SK-N-SH (cell line): ENCODE data around the gene SSB. TPM values are rescaled to one million over a fixed set of nuclear protein-coding genes. Genes with fewer than 3 reads are reported as not detected.

Experiments used
- CTCF ChIA-PET: fragments of 300-600, 350-600 bp; formaldehyde crosslinking; extraction: SDS; loops from one replicate; lab custom pipeline; 2021; lab: Yijun Ruan, JAX
- POLR2A ChIA-PET: fragments of 350-600 bp; sonication (Branson Sonifier 250); formaldehyde crosslinking; extraction: SDS; loops from one replicate; lab custom pipeline; 2020; ENCODE audit warnings: antibody characterized with exemption, inconsistent platforms; lab: Yijun Ruan, JAX
- DNase-seq: peaks from one replicate; pipeline ENCODE4 v3.0.0; 2012
- H2AFZ ChIP-seq: fragments of 200-600 bp; sonication (generic); 2 replicates; pipeline ENCODE4 v1.8.1; 2016; ENCODE audit warnings: antibody characterized with exemption, mild to moderate bottlenecking, low read depth
- H3F3A ChIP-seq: fragments of 200-600 bp; sonication (generic); replicated peaks from 2 replicates; pipeline ENCODE3; 2016; ENCODE audit warnings: antibody characterized with exemption, mild to moderate bottlenecking; ENCODE audit not compliant: insufficient read depth
- H3K27ac ChIP-seq, 2 experiments: fragments of 200-500 bp in 1 of 2; fragments of 200-600 bp in 1 of 2; sonication (Bioruptor generic) in 1 of 2; sonication (generic), shearing (Covaris generic) in 1 of 2; 2 replicates each; pipeline versions ENCODE4 v1.5.1 to v1.6.1; 2014 to 2016; ENCODE audit warnings: low read depth in 2 of 2, inconsistent platforms in 1 of 2, low read length in 1 of 2, mild to moderate bottlenecking in 1 of 2, mixed read lengths in 1 of 2
- H3K27me3 ChIP-seq: fragments of 200-600 bp; sonication (generic), shearing (Covaris generic); 2 replicates; pipeline ENCODE4 v1.6.1; 2016; ENCODE audit warnings: mixed run types; ENCODE audit not compliant: insufficient read depth
- H3K36me3 ChIP-seq, 2 experiments: fragments of 200-500 bp in 1 of 2; fragments of 200-600 bp in 1 of 2; sonication (Bioruptor generic) in 1 of 2; sonication (generic) in 1 of 2; replicated peaks in 1 of 2; 2 replicates each; pipeline versions ENCODE3 to v1.5.1; 2014 to 2016; ENCODE audit warnings: low read length in 1 of 2, mild to moderate bottlenecking in 1 of 2; ENCODE audit not compliant: insufficient read depth in 2 of 2, control insufficient read depth in 1 of 2
- H3K4me1 ChIP-seq, 2 experiments: fragments of 200-500 bp in 1 of 2; fragments of 200-600 bp in 1 of 2; sonication (Bioruptor generic) in 1 of 2; sonication (generic), shearing (Covaris generic) in 1 of 2; 2 replicates each; pipeline versions ENCODE4 v1.5.1 to v1.6.1; 2014 to 2016; ENCODE audit warnings: low read depth in 1 of 2, low read length in 1 of 2, mixed run types in 1 of 2; ENCODE audit not compliant: insufficient read depth in 2 of 2, control insufficient read depth in 1 of 2
- H3K4me2 ChIP-seq: fragments of 200-600 bp; sonication (generic), shearing (Covaris generic); 2 replicates; pipeline ENCODE4 v1.6.1; 2017; ENCODE audit warnings: mixed run types
- H3K4me3 ChIP-seq, 2 experiments: fragments of 200-500 bp in 1 of 2; fragments of 200-600 bp in 1 of 2; sonication (Bioruptor generic) in 1 of 2; sonication (generic), shearing (Covaris generic) in 1 of 2; 2 replicates each; pipeline versions ENCODE4 v1.5.1 to v1.8.1; 2014 to 2016; ENCODE audit warnings: low read depth in 2 of 2, inconsistent platforms in 1 of 2, low read length in 1 of 2, mild to moderate bottlenecking in 1 of 2, mixed read lengths in 1 of 2, moderate library complexity in 1 of 2
- H3K79me2 ChIP-seq: fragments of 200-600 bp; sonication (generic); 2 replicates; pipeline ENCODE4 v1.8.1; 2017; ENCODE audit warnings: mild to moderate bottlenecking; ENCODE audit not compliant: insufficient read depth
- H3K9ac ChIP-seq: fragments of 200-600 bp; sonication (generic); 2 replicates; pipeline ENCODE4 v1.6.1; 2017; ENCODE audit warnings: mixed run types
- H3K9me2 ChIP-seq: fragments of 200-600 bp; sonication (generic); 2 replicates; pipeline ENCODE4 v1.6.1; 2017; ENCODE audit warnings: mixed run types
- H3K9me3 ChIP-seq: fragments of 200-600 bp; sonication (generic); 2 replicates; pipeline ENCODE4 v1.6.1; 2017; ENCODE audit warnings: mixed run types, mild to moderate bottlenecking, moderate library complexity
- H4K20me1 ChIP-seq: fragments of 200-600 bp; sonication (generic); 2 replicates; pipeline ENCODE4 v1.6.1; 2017; ENCODE audit warnings: mild to moderate bottlenecking, mixed run types; ENCODE audit not compliant: insufficient read depth
- CTCF ChIP-seq: fragments of 200-600 bp; sonication (generic); IDR thresholded peaks from 2 replicates; pipeline ENCODE4 v1.6.1; 2017; ENCODE audit warnings: antibody characterized with exemption, mild to moderate bottlenecking, moderate library complexity
- ELF1 ChIP-seq: IDR thresholded peaks from 2 replicates; pipeline ENCODE4 v1.4.0; 2012
- EP300 ChIP-seq, 2 experiments: IDR thresholded peaks; 2 replicates each; pipeline versions ENCODE4 v1.4.0 to v1.6.1; 2012; ENCODE audit warnings: borderline replicate concordance in 1 of 2, low read depth in 1 of 2, low read length in 1 of 2
- EZH2phosphoT487 ChIP-seq: fragments of 200-600 bp; sonication (generic); IDR thresholded peaks from 2 replicates; pipeline ENCODE4 v1.6.1; 2017; ENCODE audit warnings: low read depth, mixed run types, mild to moderate bottlenecking, antibody characterized with exemption, moderate library complexity, borderline replicate concordance
- GABPA ChIP-seq: IDR thresholded peaks from 2 replicates; pipeline ENCODE4 v1.4.0; 2012; ENCODE audit warnings: low read depth, mild to moderate bottlenecking
- JUND ChIP-seq: IDR thresholded peaks from 2 replicates; pipeline ENCODE4 v1.4.0; 2012
- MEF2A ChIP-seq: IDR thresholded peaks from 2 replicates; pipeline ENCODE4 v1.4.0; 2012; ENCODE audit warnings: low read depth, borderline replicate concordance
- MXI1 ChIP-seq: IDR thresholded peaks from 2 replicates; pipeline ENCODE4 v1.6.1; 2012; ENCODE audit warnings: mild to moderate bottlenecking, low read depth, low read length, improper control_type of control experiment
- NRF1 ChIP-seq: IDR thresholded peaks from 2 replicates; pipeline ENCODE4 v1.6.1; 2012; ENCODE audit warnings: low read depth, mild to moderate bottlenecking, low read length
- PBX3 ChIP-seq: IDR thresholded peaks from 2 replicates; pipeline ENCODE4; 2012
- RXRA ChIP-seq: IDR thresholded peaks from 2 replicates; pipeline ENCODE4 v1.4.0; 2012; ENCODE audit warnings: low read depth, mild to moderate bottlenecking, borderline replicate concordance
- SIN3A ChIP-seq: IDR thresholded peaks from 2 replicates; pipeline ENCODE4 v1.6.1; 2012; ENCODE audit warnings: low read depth, mild to moderate bottlenecking, low read length, moderate library complexity, borderline replicate concordance
- TAF1 ChIP-seq: IDR thresholded peaks from 2 replicates; pipeline ENCODE4 v1.6.1; 2012; ENCODE audit warnings: low read depth, mild to moderate bottlenecking, low read length, moderate library complexity, borderline replicate concordance
- TEAD4 ChIP-seq: IDR thresholded peaks from 2 replicates; pipeline ENCODE4 v1.4.0; 2012; ENCODE audit warnings: mild to moderate bottlenecking, borderline replicate concordance; ENCODE audit not compliant: insufficient read depth
- YY1 ChIP-seq: IDR thresholded peaks from 2 replicates; pipeline ENCODE4 v1.4.0; 2012; ENCODE audit warnings: low read depth, mild to moderate bottlenecking
- WGBS: methylation state at CpG from one replicate; pipeline ENCODE4 v1.1.6; 2017; ENCODE audit warnings: low lambda C conversion rate; 5-methylcytosine and 5-hydroxymethylcytosine counted together
- polyA plus RNA-seq, 3 experiments: library from polyadenylated mRNA; depleted of rRNA; stranded (reverse); fragments of >200 nt; gene quantifications; 2 replicates each; pipeline ENCODE4 v1.2.3, GENCODE V29; 2012
- TF ChIP-seq, protein P1 (sequence below): IDR thresholded peaks from 2 replicates; pipeline ENCODE4 v1.4.0; 2012; ENCODE audit warnings: low read depth
- TF ChIP-seq, protein P2 (sequence below): fragments of 150-350 bp; IDR thresholded peaks from 2 replicates; pipeline ENCODE4 v1.6.1; 2017; ENCODE audit warnings: antibody characterized with exemption, low read length, low read depth, borderline replicate concordance
- TF ChIP-seq, protein P3 (sequence below): fragments of 150-350 bp; IDR thresholded peaks from 2 replicates; pipeline ENCODE4 v1.6.1; 2016; ENCODE audit warnings: mild to moderate bottlenecking, low read depth, low read length

The SSB gene
- polyA plus RNA-seq, 1 of the 3 experiments (the other 2 are of a cell fraction) = 60.8 TPM

- 100% methylated on average over 2 of the region's 2 CpGs for WGBS
These were observed 27.1 kb upstream of the SSB start for GRCh38 chr2:169771612-169772011.

More at GRCh38 chr2:169771612-169772011, 27.1 kb upstream of the SSB start:
- Histone ChIP-seq H3F3A (peaks cover 5% of the 10 kb centered on the region), H3K4me2 (no peak overlapping the region), H3K4me1 (no peaks in the 10 kb centered on the region; a peak in 1 of 4 replicates), H3K4me3 (no peak overlapping the region), H3K27me3 (no peaks in the 10 kb centered on the region), H2AFZ (no peak overlapping the region), H4K20me1 (no peaks in the 10 kb centered on the region), H3K9ac (no peak overlapping the region), H3K27ac (no peak overlapping the region), H3K9me3 (no peaks in the 10 kb centered on the region), H3K79me2 (no peaks in the 10 kb centered on the region), H3K36me3 (no peaks in the 10 kb centered on the region), H3K9me2 (no peaks in the 10 kb centered on the region)
- no peak for DNase-seq
- TF ChIP-seq NRF1 (no peak), TEAD4 (no peak), EP300 (IDR thresholded peaks at IDR 0.05; ENCODE audit: borderline replicate concordance in 1 of 2, low read depth in 1 of 2, low read length in 1 of 2) (no peak), MEF2A (no peak), GABPA (no peak), ELF1 (no peak), MXI1 (no peak), TAF1 (no peak), YY1 (no peak), JUND (no peak), EZH2phosphoT487 (no peak), CTCF (no peak), SIN3A (no peak), PBX3 (no peak), RXRA (no peak)
- TF ChIP-seq, protein P1, sequence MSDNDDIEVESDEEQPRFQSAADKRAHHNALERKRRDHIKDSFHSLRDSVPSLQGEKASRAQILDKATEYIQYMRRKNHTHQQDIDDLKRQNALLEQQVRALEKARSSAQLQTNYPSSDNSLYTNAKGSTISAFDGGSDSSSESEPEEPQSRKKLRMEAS = no peak
- TF ChIP-seq, protein P2, sequence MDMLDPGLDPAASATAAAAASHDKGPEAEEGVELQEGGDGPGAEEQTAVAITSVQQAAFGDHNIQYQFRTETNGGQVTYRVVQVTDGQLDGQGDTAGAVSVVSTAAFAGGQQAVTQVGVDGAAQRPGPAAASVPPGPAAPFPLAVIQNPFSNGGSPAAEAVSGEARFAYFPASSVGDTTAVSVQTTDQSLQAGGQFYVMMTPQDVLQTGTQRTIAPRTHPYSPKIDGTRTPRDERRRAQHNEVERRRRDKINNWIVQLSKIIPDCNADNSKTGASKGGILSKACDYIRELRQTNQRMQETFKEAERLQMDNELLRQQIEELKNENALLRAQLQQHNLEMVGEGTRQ = no peak
- TF ChIP-seq, protein P3, sequence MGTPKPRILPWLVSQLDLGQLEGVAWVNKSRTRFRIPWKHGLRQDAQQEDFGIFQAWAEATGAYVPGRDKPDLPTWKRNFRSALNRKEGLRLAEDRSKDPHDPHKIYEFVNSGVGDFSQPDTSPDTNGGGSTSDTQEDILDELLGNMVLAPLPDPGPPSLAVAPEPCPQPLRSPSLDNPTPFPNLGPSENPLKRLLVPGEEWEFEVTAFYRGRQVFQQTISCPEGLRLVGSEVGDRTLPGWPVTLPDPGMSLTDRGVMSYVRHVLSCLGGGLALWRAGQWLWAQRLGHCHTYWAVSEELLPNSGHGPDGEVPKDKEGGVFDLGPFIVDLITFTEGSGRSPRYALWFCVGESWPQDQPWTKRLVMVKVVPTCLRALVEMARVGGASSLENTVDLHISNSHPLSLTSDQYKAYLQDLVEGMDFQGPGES = no peak
- POLR2A ChIA-PET = no interaction called here
- CTCF ChIA-PET = interaction anchor here (1.3 to 2.1 kb wide), 2 partner anchors 29 to 78 kb away, joined by 3 to 12 read pairs; partner anchors contain the start of genes CFAP210 and PHOSPHO2
